ENCODE measurements around the gene TEX264.
"Not testable (repeated sequence)": the region's sequence is repeated elsewhere in the genome, so short reads cannot be mapped to it uniquely, and the experiment has no call there.

TEX264 gene

GRCh38 chr3:51716805-51717204, 45.8 kb downstream of the TEX264 start:
- no peak for DNase-seq (ENCODE audit: low read depth in 2 of 2)

GRCh38 chr3:51717446-51717845, 46.4 kb downstream of the TEX264 start:
- DNase-seq (ENCODE audit: low read depth in 2 of 2) = no peak

- DNase-seq (ENCODE audit: low read depth in 2 of 2) = no peak
These were observed 46.9 kb downstream of the TEX264 start for GRCh38 chr3:51717947-51718346.

- peak; percentile 59 to 67 for DNase-seq (ENCODE audit: low read depth in 2 of 2)
These were observed 47.7 kb downstream of the TEX264 start for GRCh38 chr3:51718547-51719409.

- no peak for DNase-seq (ENCODE audit: low read depth in 2 of 2)
These were observed 48.5 kb downstream of the TEX264 start for GRCh38 chr3:51719410-51720025.

GRCh38 chr3:51720292-51721061, 49.4 kb downstream of the TEX264 start:
- no peak for DNase-seq (ENCODE audit: low read depth in 2 of 2)

GRCh38 chr3:51721062-51721745, 50.2 kb downstream of the TEX264 start:
- DNase-seq (ENCODE audit: low read depth in 2 of 2) = no peak

GRCh38 chr3:51722362-51722761, 51.3 kb downstream of the TEX264 start:
- DNase-seq (ENCODE audit: low read depth in 2 of 2) = no peak

- no peak for DNase-seq (ENCODE audit: low read depth in 2 of 2)
These were observed 56.4 kb downstream of the TEX264 start for GRCh38 chr3:51727500-51727899.

GRCh38 chr3:51729042-51729633, 58.1 kb downstream of the TEX264 start:
- DNase-seq (ENCODE audit: low read depth in 2 of 2) = no peak

- no peak for DNase-seq (ENCODE audit: low read depth in 2 of 2)
These were observed 63.0 kb downstream of the TEX264 start for GRCh38 chr3:51733859-51734571.

GRCh38 chr3:51734572-51734907, 63.5 kb downstream of the TEX264 start:
- DNase-seq (ENCODE audit: low read depth in 2 of 2) = peak in 1 of 2 donors; percentile 12

- DNase-seq (ENCODE audit: low read depth in 2 of 2) = no peak
These were observed 64.0 kb downstream of the TEX264 start for GRCh38 chr3:51735039-51735438.

- DNase-seq (ENCODE audit: low read depth in 2 of 2) = no peak
These were observed 64.9 kb downstream of the TEX264 start for GRCh38 chr3:51735950-51736349.

- no peak for DNase-seq (ENCODE audit: low read depth in 2 of 2)
These were observed 68.1 kb downstream of the TEX264 start for GRCh38 chr3:51739110-51739509.

GRCh38 chr3:51742320-51742719, 71.3 kb downstream of the TEX264 start:
- DNase-seq (ENCODE audit: low read depth in 2 of 2) = not testable (repeated sequence)

- not testable (repeated sequence) for DNase-seq (ENCODE audit: low read depth in 2 of 2)
These were observed 71.9 kb downstream of the TEX264 start for GRCh38 chr3:51742978-51743377.

- no peak for DNase-seq (ENCODE audit: low read depth in 2 of 2)
These were observed 76.8 kb downstream of the TEX264 start for GRCh38 chr3:51747840-51748239.

- no peak for DNase-seq (ENCODE audit: low read depth in 2 of 2)
These were observed 77.3 kb downstream of the TEX264 start for GRCh38 chr3:51748327-51748726.

GRCh38 chr3:51750878-51751277, 79.8 kb downstream of the TEX264 start:
- no peak for DNase-seq (ENCODE audit: low read depth in 2 of 2)

- no peak for DNase-seq (ENCODE audit: low read depth in 2 of 2)
These were observed 80.2 kb downstream of the TEX264 start for GRCh38 chr3:51751287-51751686.

All from stimulated activated CD8-positive, alpha-beta memory T cell treated with anti-CD3 and anti-CD28 coated beads, Interleukin-2, amount 100 ng/mL, for 48 hours (primary cell).